Stimulated activated CD4-positive, alpha-beta T cell treated with anti-CD3 and anti-CD28 coated beads, Interleukin-1b, Interleukin-23, amount 100 ng/mL, for 24 hours (primary cell): ENCODE measurements around the gene PREX1.
A peak's percentile ranks its signal among the peaks of the same experiment; 100 is the strongest.
"Not testable (repeated sequence)": the region's sequence is repeated elsewhere in the genome, so short reads cannot be mapped to it uniquely, and the experiment has no call there.

ENCODE experiments used
- DNase-seq, 4 experiments: peaks; one replicate each; pipeline ENCODE4 v3.0.0-alpha.2; 2020; ENCODE audit warnings: low read depth in 4 of 4, low spot score in 1 of 4

Gene PREX1

DNA sequence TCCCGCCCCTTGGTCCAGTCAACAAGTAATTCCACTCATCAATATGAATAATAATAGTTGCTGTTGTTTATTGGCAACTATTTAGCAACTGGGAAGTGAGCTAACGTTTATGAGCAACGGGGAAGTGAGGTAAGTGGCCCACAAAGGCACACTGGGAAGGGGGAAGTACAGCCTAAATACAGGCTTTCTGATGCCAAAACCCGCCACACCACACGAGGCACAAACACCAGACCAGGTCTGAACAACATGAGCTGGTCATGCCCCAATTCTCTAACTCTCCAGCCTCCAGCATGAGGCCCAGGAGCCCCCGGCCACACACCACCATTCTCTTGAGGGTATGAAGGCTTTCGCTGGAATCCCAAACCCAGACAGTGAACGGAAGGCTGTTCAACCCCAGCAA, 50.8 kb downstream of the PREX1 start:
- no peak for DNase-seq

DNA sequence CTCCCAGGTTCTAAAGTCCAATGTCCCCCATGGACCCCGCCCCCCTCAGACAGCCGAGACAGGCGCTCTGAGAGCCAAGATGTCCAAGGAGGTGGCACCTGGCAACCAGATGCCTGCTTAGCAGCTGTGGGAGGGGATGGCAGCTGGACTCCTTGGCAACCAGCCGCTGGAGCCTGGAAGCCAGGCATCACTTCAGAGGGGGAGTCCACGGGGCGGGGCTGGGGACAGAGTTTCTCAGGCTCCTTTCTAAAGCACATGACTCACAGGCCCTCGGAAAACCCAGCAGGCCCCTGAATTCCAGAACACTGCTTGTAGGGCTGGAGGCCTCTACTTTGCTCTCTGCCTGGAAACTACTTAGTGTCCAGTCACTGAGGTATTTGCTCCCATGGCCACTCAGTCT, 51.5 kb downstream of the PREX1 start:
- no peak for DNase-seq

DNA sequence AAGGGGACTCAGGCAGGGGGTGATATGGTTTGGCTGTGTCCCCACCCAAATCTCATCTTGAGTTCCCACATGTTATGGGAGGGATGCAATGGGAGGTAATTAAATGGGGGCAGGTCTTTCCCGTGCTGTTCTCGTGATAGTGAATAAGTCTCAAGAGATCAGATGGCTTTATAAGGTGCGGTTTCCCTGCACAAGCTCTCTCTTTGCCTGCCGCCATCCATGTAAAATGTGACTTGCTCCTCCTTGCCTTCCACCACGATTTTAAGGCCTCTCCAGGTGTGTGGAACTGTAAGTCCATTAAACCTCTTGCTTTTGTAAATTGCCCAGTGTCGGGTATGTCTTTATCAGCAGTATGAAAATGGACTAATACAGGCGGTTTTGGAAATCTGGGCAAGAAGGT, 52.3 kb downstream of the PREX1 start:
- DNase-seq, result not testable (repeated sequence)

- no peak for DNase-seq
These were observed 53.1 kb downstream of the PREX1 start for GRCh38 chr20:48774696-48775095.

- no peak for DNase-seq
These were observed 53.9 kb downstream of the PREX1 start for GRCh38 chr20:48773837-48774418.

- no peak for DNase-seq
These were observed 55.4 kb downstream of the PREX1 start for GRCh38 chr20:48772183-48772976.

GRCh38 chr20:48771542-48771941, 56.3 kb downstream of the PREX1 start:
- DNase-seq, result no peak

- DNase-seq, result no peak
These were observed 56.9 kb downstream of the PREX1 start for GRCh38 chr20:48770700-48771442.

DNA sequence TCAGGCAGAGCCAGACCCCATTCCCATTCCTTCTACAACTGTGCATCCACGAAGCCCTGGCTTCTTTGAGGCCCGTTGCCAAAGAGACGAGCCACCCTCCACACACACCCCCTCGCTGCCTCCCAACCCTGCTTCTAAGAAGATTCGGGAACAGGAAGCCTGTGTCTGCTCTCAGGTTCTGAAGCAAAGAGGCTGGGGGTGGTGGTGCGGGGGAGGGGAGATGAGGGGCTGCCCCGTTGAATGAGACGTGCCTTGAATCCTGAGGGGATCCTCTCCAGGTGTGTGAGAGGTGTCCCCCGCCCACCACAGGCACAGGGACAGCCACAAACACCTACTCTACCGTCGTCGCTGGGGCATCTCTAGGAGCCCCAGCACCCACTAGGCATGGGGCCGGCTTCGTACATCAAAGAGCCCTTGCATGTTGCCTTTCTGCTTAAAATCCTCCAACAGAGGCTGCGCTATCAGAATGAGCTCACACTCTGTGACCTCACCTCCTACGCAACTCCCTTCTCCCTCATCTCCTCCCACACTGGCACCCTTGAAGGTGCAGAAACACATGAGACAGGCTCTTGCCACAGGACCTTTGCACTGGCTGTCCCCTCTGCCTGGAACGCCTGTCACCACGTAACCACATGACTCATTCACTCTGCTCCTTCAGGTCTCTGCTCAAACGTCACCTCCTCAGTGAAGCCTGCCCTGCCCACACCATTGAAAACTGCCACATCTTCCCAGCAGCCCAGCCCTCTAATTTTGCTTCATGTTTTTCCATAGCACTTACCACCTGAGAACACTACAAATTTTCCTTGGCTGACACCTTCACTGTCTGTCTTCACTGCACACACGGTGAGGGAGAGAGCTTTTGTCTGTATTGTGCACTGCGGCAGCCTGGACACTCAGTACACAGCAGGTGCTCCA, 58.5 kb downstream of the PREX1 start:
- DNase-seq, result peak; percentile 62 to 90 (median 69)

- peak in 1 of 4 experiments; percentile 26 for DNase-seq
These were observed 60.5 kb downstream of the PREX1 start for GRCh38 chr20:48766961-48767960.

GRCh38 chr20:48766205-48766604, 61.6 kb downstream of the PREX1 start:
- DNase-seq, result no peak

DNA sequence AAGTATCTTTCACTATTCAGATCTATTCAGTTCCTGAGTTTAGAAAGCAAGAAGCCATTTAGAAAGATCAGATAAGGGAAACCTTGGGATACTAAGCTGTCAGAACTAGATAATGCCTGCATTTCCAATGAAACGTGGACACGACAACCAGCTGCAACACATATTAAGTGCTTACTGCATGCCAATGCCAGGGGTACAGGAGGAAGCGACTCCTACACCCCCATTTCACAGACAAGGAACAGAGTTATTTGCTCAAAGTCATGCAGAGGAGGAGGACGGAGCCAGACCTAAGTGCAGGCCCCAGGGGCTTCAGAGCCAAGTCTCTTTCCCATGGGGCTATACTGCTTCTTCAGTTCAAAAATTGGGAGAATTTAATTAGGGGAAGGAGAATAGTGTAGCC, 62.4 kb downstream of the PREX1 start:
- DNase-seq, result no peak

DNA sequence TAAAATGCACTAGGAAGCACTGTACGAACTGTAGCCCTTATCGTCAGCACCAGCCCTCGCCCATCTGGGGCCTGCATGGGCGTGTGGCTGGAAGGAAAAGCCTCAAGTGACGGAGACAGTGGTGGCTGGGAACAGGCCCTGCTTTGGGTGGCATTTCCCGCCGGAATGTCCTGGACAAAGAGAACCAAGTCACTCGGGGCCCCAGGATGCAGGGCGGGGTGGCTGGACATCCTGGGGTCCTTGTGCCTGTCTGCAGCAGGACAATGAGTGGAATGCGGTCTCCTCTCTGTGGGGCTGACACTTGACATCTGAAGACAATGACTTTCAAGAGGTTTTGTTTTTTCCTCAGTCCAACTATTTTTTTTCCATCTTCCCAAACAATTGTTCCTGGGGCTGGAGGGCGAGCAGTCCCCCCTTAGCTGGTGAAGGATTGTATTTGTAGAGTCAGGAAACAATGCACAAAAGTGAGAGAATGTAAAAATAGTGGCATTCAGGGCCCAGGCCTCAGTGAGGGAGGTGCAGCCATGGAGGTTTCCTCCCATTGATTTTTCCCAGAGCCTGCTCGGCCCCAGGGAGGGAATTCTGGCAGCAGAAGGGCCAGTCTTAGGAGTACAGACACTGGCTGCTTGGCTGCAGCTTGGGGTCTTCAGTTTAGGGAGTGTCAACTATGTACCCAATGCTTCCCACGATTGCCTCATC, 64.4 kb downstream of the PREX1 start:
- DNase-seq, result no peak

- no peak for DNase-seq
These were observed 65.9 kb downstream of the PREX1 start for GRCh38 chr20:48761874-48762273.

- no peak for DNase-seq
These were observed 66.6 kb downstream of the PREX1 start for GRCh38 chr20:48761023-48761785.

DNA sequence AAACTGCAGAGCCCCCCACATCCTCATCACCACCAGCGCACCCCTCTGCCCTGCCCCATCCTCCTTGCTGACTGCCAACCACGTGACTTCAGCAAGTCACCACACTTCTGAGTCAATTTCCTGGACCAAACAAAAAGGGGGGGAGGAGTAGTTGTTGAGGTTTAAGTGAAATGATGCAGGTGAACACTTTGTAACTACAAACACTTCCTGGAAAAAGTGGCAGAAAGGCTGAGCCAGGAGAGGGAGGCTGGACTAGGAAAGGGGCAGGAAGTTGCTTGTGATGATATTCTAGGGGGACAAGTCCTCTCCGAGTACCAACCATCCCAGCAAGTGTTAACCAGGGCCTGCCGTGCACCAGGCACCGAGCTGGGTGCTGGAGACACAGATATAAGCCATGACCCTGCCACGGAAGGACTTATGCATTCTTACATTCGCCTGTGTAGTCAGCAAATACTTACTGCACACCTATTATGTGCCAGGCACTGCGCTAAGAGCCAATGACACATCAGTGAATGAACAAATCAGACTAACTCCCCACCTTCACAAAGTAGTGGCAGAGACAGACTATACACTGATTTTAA, 67.3 kb downstream of the PREX1 start:
- DNase-seq, result peak in 3 of 4 experiments; percentile 36 to 50 (median 41)

DNA sequence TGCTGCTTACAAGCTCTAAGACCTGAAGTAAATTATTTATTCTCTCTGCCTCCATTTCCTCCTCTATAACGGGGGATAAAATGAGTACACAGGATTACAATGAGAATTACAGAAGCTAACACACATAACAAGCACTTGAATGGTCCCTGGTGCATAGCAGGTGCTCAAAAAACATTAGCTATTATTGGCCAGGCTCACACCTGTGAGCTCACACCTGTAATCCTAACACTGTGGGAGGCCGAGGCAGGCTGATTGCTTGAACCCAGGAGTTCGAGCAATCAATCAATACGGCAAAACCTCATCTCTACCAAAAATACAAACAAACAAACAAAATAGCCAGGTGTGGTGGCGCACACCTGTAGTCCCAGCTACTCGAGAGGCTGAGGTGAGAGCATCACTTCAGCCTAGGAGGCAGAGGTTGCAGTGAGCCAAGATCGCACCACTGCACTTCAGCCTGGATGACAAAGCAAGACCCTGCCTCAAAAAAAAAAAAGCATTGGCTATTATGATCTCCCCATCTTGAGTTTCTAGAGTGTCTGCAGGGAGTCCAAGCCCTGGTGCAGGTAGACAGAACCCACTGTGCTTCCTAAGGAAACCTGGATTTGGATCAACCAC, 68.1 kb downstream of the PREX1 start:
- DNase-seq, result no peak
